ENCODE data around the gene ADCY3. TPM values are rescaled to one million over a fixed set of nuclear protein-coding genes. Genes with fewer than 3 reads are reported as not detected.
"Not testable (repeated sequence)": the region's sequence is repeated elsewhere in the genome, so short reads cannot be mapped to it uniquely, and the experiment has no call there.

Gene ADCY3
- total RNA-seq, 1 donor from 2014 or later, result 25.3 TPM

DNA sequence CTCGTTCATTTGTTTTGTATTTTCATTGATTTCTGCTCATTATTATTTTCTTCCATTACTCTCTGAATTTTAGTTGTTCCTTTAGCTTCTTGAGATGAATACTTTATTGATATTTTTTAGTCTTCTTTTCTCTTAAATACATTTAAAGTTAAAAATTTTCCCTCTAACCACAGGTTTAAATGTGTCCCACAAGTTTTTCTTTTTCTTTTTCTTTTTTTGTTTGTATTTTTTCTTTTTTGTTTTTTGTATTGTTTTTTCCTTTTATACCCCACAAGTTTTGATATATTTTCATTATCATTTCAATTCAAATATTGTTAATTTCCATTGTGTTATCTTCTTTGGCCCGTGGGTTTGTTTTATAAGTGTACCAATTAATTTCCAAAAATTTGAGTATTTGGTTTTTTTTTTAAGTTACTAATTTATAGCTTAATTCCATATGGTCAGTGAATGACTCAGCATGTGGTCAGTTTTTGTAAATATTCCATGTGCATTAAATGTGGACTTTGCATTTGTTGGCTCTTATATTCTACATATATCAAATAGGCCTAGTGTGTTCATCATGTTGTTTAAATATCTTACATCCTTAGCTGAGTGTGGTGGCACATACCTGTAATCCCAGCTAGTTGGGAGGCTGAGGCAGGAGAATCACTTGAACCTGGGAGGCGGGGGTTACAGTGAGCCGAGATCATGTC lies 110.6 kb downstream of the ADCY3 start:
- no peak for DNase-seq

DNA sequence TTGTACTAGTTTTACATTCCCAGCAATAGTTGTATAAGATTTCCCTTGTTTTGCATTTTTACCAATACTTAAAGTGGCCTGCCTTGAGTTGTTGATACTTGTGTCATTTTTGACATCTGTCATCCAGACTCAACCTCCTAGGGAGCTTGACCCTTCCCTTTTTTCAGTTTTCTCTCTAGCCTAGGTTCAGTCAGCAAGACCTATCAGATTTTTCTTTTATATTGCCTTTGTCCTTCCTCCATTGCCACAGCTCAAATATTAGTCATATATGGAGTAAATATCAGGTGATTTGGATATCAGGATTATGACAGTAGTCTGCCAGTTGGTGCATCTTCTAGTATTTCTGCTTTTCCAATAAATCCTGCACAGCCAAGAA lies 113.4 kb downstream of the ADCY3 start:
- DNase-seq, result no peak

DNA sequence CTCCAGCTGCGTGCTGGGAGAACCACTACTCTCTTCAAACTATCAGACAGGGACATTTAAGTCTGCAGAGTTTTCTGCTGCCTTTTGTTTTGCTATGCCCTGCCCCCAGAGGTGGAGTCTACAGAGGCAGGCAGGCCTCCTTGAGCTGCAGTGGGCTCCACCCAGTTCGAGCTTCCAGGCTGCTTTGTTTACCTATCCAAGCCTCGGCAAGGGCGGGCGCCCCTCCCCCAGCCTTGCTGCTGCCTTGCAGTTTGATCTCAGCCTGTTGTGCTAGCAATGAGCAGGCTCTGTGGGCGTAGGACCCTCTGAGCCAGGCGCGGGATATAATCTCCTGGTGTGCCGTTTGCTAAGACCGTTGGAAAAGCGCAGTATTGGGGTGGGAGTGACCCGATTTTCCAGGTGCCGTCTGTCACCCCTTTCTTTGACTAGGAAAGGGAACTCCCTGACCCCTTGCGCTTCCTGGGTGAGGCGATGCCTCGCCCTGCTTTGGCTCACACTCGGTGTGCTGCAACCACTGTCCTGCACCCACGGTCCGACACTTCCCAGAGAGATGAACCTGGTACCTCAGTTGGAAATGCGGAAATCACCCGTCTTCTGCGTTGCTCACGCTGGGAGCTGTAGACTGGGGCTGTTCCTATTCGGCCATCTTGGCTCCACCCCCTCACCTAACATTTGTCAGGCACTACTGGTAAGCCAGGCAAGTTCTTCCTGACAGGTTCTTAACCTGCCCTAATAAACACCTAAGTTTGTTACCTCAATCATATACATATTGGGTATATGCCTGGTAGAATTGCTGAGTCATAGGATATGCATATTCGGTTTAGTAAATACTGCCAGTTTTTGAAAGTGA lies 114.0 kb downstream of the ADCY3 start:
- DNase-seq, result not testable (repeated sequence)

GRCh38 chr2:24800487-24800886 lies 119.5 kb downstream of the ADCY3 start:
- DNase-seq, result not testable (repeated sequence)

DNA sequence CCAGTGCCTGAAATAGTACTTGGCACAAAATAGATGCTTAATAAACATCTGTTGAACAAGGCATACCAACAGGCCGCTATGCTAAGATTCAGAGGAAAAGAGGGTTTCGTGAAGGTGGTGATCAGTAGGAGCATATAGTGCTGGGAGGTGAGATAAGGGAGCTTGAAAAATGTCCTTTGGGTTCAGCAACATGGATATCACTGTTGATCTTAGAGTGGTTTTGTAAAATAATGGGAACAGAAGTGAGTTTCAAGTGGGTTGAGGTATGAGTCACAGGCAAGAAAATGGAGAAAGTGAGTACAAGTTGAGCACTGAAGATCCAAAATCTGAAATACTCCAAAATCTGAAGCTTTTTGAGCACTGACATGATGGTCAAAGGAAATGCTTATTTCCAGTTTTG lies 122.4 kb downstream of the ADCY3 start:
- no peak for DNase-seq

DNA sequence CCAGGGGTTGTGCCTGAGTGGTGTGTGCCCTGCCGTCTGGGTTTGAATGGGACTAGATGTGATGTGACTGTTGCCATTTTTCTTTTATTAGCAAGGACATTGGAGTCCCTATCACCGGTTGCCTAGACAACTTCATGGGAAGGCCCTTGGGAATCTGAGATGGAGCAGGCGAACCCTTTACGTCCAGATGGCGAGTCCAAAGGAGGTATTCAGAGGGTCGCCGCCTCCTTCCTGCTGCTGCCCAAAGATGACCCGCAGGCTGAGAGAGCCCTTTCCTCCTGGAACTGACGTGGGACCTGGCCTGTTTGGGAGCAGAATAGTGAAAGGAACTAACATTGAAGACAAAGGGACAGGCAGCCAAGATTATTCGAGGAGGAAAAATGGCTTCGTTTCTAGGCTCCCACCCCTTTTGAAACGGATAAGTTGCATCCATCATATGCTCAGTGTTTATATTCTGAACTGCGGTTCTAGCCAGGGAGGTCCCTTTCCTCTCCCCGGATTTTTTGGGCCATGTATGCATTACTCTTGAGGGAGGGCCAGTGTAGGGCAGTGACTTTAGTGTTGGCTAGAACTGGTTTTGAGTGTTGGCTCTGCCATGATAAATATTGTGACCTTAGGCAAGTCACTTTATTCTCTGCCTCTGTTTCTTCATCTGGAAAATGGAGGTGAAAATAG lies 126.1 kb downstream of the ADCY3 start:
- DNase-seq, result no peak

GRCh38 chr2:24792874-24793760 lies 126.9 kb downstream of the ADCY3 start, which contains the start of the genes CENPO and PTRHD1:
TSS of gene CENPO (plus strand) at chr2:24793425. CDS start at chr2:24793920, 495 bp downstream.
TSS of gene PTRHD1 (minus strand) at chr2:24793391. CDS start at chr2:24793377, 14 bp downstream.
- DNase-seq, result peak; percentile 97

- DNase-seq, result no peak
Observed at GRCh38 chr2:24792542-24792873, 127.5 kb downstream of the ADCY3 start.

- no peak for DNase-seq
Observed at GRCh38 chr2:24791452-24791851, 128.6 kb downstream of the ADCY3 start.

- DNase-seq, result no peak
Observed at GRCh38 chr2:24788816-24789215, 131.2 kb downstream of the ADCY3 start.

GRCh38 chr2:24787532-24787931 lies 132.5 kb downstream of the ADCY3 start:
- no peak for DNase-seq

GRCh38 chr2:24785671-24786321 lies 134.2 kb downstream of the ADCY3 start:
- DNase-seq, result no peak

GRCh38 chr2:24783641-24784040 lies 136.4 kb downstream of the ADCY3 start:
- no peak for DNase-seq

- DNase-seq, result no peak
Observed at GRCh38 chr2:24779116-24779515, 140.9 kb downstream of the ADCY3 start.

- DNase-seq, result no peak
Observed at GRCh38 chr2:24774373-24774772, 145.7 kb downstream of the ADCY3 start.

DNA sequence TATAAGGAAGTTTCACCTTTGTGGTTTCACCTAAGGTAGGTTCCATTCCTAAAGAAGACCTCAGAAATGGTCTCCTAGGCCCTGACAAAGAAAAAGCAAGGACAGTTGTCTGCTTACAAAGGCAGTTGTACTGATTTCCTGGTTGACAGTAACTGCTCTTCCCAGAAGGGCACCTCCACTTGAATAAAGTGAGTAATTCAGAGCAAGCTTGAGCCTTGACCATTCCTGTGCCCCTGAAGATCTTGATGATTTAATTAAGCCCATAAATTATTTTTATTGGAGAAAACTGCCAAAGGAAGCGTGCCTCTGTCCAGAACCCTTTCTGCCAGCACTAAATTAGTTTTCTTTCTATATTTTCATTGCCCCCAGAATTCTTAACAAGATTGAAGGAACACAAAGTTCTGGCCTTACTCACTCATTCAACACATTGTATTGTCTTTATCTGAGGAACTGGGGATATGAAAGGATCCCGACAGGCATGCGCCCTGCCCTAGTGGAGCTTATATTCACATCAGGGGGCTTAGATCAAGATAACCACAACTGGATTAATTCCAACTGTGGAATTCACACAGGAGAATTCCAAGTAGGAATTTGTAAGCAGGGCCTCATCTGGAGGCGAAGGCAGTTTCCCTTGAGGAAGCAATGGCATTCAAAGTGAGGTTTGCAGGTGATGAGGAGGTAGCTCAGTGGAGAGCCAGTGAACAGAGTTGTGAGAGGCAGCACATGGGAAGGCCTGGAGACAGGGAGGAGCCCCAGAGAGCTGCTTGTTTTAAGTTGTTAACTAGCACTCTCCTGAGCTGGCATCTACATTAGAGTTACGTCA lies 148.1 kb downstream of the ADCY3 start:
- no peak for DNase-seq

- DNase-seq, result no peak
Observed at GRCh38 chr2:24771061-24771460, 149.0 kb downstream of the ADCY3 start.

Measured in skin of body (tissue), 2 donors.